A673 (cell line): ENCODE results near the gene CDX1. TPM values are rescaled to one million over a fixed set of nuclear protein-coding genes. Genes with fewer than 3 reads are reported as not detected.

Source experiments
- BruUV-seq: library from RNA; stranded (reverse); fragments of 400-500 nt; replicated peaks from 2 replicates; lab custom pipeline; 2021; lab: Mats Ljungman, UMichigan
- CTCF ChIA-PET: fragments of 300-600 bp; sonication (Branson Sonifier 250); formaldehyde crosslinking; loops from one replicate; lab custom pipeline; 2022; ENCODE audit warnings: antibody characterized with exemption; lab: Charles Lee
- POLR2A ChIA-PET: fragments of 300-600 bp; sonication (Branson Sonifier 250); formaldehyde crosslinking; loops from one replicate; lab custom pipeline; 2022; ENCODE audit warnings: antibody characterized with exemption; ENCODE audit not compliant: low non-redundant PET; lab: Charles Lee
- DNase-seq: peaks from one replicate; pipeline ENCODE4 v3.0.0-alpha.2; 2015; ENCODE audit warnings: low spot score
- H3K27ac ChIP-seq: fragments of 200-600 bp; sonication (generic); 2 replicates; pipeline ENCODE4 v1.5.1; 2016; ENCODE audit warnings: mixed run types, low read depth, mild to moderate bottlenecking, mixed read lengths, antibody characterized with exemption, low read length; ENCODE audit not compliant: poor library complexity, severe bottlenecking
- H3K27me3 ChIP-seq: fragments of 200-600 bp; sonication (generic); replicated peaks from 2 replicates; pipeline ENCODE4 v1.6.1; 2017; ENCODE audit warnings: mixed run types, low read depth, mild to moderate bottlenecking, mixed read lengths, antibody characterized with exemption, low read length; ENCODE audit not compliant: insufficient read depth, poor library complexity
- H3K36me3 ChIP-seq: fragments of 200-600 bp; sonication (generic); 2 replicates; pipeline ENCODE4 v1.6.1; 2016; ENCODE audit warnings: mixed run types, mild to moderate bottlenecking, mixed read lengths, antibody characterized with exemption, low read length; ENCODE audit not compliant: insufficient read depth, poor library complexity, severe bottlenecking
- H3K4me1 ChIP-seq: fragments of 200-600 bp; sonication (generic); 2 replicates; pipeline ENCODE4 v1.6.1; 2017; ENCODE audit warnings: mixed run types, mild to moderate bottlenecking, mixed read lengths, antibody characterized with exemption, low read length; ENCODE audit not compliant: insufficient read depth, poor library complexity, severe bottlenecking
- H3K4me3 ChIP-seq: fragments of 200-600 bp; sonication (generic); 2 replicates; pipeline ENCODE4 v1.5.1; 2016; ENCODE audit warnings: low read depth, mixed run types, mild to moderate bottlenecking, mixed read lengths, low read length; ENCODE audit not compliant: poor library complexity, severe bottlenecking
- H3K9me3 ChIP-seq: fragments of 200-600 bp; sonication (generic); 2 replicates; pipeline ENCODE4 v1.6.1; 2016; ENCODE audit warnings: mixed run types, low read depth, mild to moderate bottlenecking, mixed read lengths, antibody characterized with exemption, low read length; ENCODE audit not compliant: poor library complexity, severe bottlenecking
- EZH2 ChIP-seq: fragments of 200-600 bp; sonication (generic); IDR thresholded peaks from 2 replicates; pipeline ENCODE4 v1.6.1; 2017; ENCODE audit warnings: borderline replicate concordance, low read depth, mild to moderate bottlenecking, mixed read lengths, antibody characterized with exemption, low read length; ENCODE audit not compliant: poor library complexity, severe bottlenecking
- intact Hi-C: fragments of 100-400 bp; cut with micrococcal nuclease; formaldehyde crosslinking; loops from one replicate; pipeline ENCODE4 v1.10.0; 2022; ENCODE audit not compliant: unreplicated experiment
- total RNA-seq: library from RNA; stranded (reverse); gene quantifications from 2 replicates; pipeline ENCODE4 v1.2.3, GENCODE V29; 2021
- TF ChIP-seq, protein P1 (sequence below): fragments of 300-800, 200-600 bp; sonication (generic); conservative IDR thresholded peaks from 2 replicates; pipeline ENCODE4 v1.5.1; 2017; ENCODE audit warnings: low read depth, mild to moderate bottlenecking, antibody characterized with exemption, low read length, moderate library complexity, mixed read lengths

Gene CDX1
- total RNA-seq, 1 experiment from 2014 or later = not detected

DNA sequence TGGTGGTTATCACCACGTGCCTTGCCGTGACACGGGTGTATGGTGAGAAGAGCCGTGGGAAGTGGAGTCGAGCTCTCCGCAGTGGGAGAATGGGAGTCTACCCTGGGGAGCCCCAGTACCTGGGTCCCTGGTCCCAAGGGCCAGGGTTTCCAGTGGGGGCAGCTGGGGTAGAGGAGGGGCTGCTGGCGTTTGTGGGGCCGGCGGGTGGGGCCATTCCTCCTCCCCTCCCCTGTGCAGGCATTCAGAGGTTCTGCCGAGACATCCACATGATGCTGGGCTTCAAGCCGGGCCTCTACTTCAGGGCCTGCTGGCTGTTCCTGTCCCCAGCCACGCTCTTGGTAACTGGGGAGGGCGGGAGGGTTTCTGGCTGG, 38.0 kb downstream of the CDX1 start:
- intact Hi-C loops = no loop called here
- H3K27me3 ChIP-seq = no peaks in the 10 kb centered on the region
- H3K9me3 ChIP-seq = no peaks in the 10 kb centered on the region
- ChIA-PET POLR2A (no interaction called here), CTCF (no interaction called here)
- H3K4me1 ChIP-seq = no peaks in the 10 kb centered on the region
- no TSS peak for BruUV-seq
- H3K4me3 ChIP-seq = no peak overlapping the region
- no peak overlapping the region for H3K27ac ChIP-seq
- no peak for DNase-seq
- TF ChIP-seq, protein P1, sequence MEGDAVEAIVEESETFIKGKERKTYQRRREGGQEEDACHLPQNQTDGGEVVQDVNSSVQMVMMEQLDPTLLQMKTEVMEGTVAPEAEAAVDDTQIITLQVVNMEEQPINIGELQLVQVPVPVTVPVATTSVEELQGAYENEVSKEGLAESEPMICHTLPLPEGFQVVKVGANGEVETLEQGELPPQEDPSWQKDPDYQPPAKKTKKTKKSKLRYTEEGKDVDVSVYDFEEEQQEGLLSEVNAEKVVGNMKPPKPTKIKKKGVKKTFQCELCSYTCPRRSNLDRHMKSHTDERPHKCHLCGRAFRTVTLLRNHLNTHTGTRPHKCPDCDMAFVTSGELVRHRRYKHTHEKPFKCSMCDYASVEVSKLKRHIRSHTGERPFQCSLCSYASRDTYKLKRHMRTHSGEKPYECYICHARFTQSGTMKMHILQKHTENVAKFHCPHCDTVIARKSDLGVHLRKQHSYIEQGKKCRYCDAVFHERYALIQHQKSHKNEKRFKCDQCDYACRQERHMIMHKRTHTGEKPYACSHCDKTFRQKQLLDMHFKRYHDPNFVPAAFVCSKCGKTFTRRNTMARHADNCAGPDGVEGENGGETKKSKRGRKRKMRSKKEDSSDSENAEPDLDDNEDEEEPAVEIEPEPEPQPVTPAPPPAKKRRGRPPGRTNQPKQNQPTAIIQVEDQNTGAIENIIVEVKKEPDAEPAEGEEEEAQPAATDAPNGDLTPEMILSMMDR = no peak
- TF ChIP-seq EZH2 = no peak
- no peaks in the 10 kb centered on the region for H3K36me3 ChIP-seq

DNA sequence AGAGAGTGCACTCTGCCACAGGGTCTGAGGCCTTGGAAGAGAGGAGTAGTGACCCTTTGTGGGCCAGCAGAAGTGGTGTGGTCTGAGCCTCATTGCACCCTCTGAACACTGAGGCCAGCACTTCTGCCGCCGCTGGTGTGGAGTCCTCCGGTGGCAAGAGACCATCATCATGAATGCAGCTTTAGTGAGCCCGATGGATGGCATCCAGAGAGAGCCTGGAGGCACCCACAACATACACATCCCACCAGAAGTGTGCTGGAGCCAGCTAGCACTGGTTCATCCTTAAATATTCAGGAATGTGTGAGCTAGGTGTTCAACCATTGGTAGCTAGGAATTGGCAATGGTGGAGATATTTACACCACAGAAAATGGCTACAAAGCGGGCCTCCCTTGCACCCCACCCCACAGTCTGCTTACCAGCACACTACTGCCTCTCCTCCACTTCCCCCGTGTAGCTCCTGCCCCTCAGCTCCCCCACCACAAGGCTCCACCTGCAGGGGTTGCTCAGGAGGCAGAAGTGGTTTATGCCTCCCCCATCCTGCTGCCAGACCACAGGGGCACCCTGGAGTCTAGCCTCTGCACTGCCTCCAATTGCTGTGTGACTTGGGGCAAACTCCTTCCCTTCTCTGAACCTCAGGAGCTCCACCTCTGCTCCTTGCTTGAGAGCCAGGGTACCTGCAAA, 39.7 kb downstream of the CDX1 start:
- Histone ChIP-seq H3K27me3 (no peaks in the 10 kb centered on the region), H3K36me3 (no peaks in the 10 kb centered on the region), H3K9me3 (no peaks in the 10 kb centered on the region), H3K4me3 (no peak overlapping the region), H3K27ac (no peak overlapping the region), H3K4me1 (no peaks in the 10 kb centered on the region)
- BruUV-seq = no TSS peak
- intact Hi-C loops = no loop called here
- TF ChIP-seq, protein P1 = no peak
- no peak for TF ChIP-seq EZH2
- ChIA-PET CTCF (no interaction called here), POLR2A (no interaction called here)
- DNase-seq = no peak

DNA sequence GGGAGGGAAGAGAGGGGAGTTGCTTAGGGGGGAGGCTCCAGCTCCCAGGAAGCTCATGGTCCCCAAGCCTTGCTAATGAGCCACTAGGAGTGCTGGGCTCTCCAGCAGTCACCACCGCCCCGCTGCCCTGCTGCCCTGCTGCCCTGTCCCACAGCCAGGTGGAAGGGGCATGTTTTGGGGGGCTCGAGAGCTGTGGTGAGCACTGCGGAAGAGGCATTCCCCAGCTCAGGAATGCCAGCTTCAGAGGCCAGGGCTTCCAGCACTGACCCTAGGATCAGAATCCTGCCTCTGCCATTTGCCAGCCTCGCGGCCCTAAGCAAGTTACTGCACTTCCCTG, 40.2 kb downstream of the CDX1 start:
- no TSS peak for BruUV-seq
- H3K4me1 ChIP-seq = no peaks in the 10 kb centered on the region
- ChIA-PET POLR2A (no interaction called here), CTCF (no interaction called here)
- H3K27me3 ChIP-seq = no peaks in the 10 kb centered on the region
- H3K4me3 ChIP-seq = no peak overlapping the region
- H3K36me3 ChIP-seq = no peaks in the 10 kb centered on the region
- intact Hi-C loops = no loop called here
- H3K27ac ChIP-seq = no peak overlapping the region
- H3K9me3 ChIP-seq = no peaks in the 10 kb centered on the region
- no peak for DNase-seq
- TF ChIP-seq, protein P1 = no peak
